Nucleus accumbens (tissue), 56 donors: Measurements from ENCODE around the gene RNF128.

Experiments
- DNase-seq, 56 donors: peaks; one replicate each; lab custom pipeline; 2025; lab: John Stamatoyannopoulos, UW

Gene RNF128

GRCh38 chrX:106726485-106727437, at the start of gene RNF128:
RNF128 (plus strand) TSS chrX:106726701; CDS start chrX:106726914, 213 bp downstream.
- DNase-seq, result peak in 42 of 56 donors; percentile 0 to 72 (median 18)

GRCh38 chrX:106680716-106681115, 45.8 kb upstream of the RNF128 start:
- DNase-seq, result no peak

- DNase-seq, result no peak
Measured at GRCh38 chrX:106684207-106684606, 42.3 kb upstream of the RNF128 start.

- DNase-seq, result no peak
Measured at GRCh38 chrX:106692425-106693065, 34.0 kb upstream of the RNF128 start.

GRCh38 chrX:106696502-106696901, 30.0 kb upstream of the RNF128 start:
- no peak for DNase-seq

- no peak for DNase-seq
Measured at GRCh38 chrX:106698693-106699092, 27.8 kb upstream of the RNF128 start.

GRCh38 chrX:106702636-106703035, 23.9 kb upstream of the RNF128 start:
- no peak for DNase-seq

GRCh38 chrX:106706466-106706865, 20.0 kb upstream of the RNF128 start:
- no peak for DNase-seq

- peak in 9 of 56 donors; percentile 0 to 73 (median 8) for DNase-seq
Measured at GRCh38 chrX:106707771-106708454, 18.6 kb upstream of the RNF128 start.

- no peak for DNase-seq
Measured at GRCh38 chrX:106710771-106711170, 15.7 kb upstream of the RNF128 start.

- DNase-seq, result no peak
Measured at GRCh38 chrX:106711375-106711774, 15.1 kb upstream of the RNF128 start.

GRCh38 chrX:106716004-106716403, 10.5 kb upstream of the RNF128 start:
- no peak for DNase-seq

- no peak for DNase-seq
Measured at GRCh38 chrX:106716463-106716862, 10.0 kb upstream of the RNF128 start.

- DNase-seq, result no peak
Measured at GRCh38 chrX:106718709-106719108, 7.8 kb upstream of the RNF128 start.

GRCh38 chrX:106725931-106726330, 570 bp upstream of the RNF128 start:
- peak in 2 of 56 donors; percentile 0 to 26 for DNase-seq

GRCh38 chrX:106728337-106728736, 1.8 kb downstream of the RNF128 start:
- DNase-seq, result no peak

GRCh38 chrX:106730401-106730800, 3.9 kb downstream of the RNF128 start:
- no peak for DNase-seq

- DNase-seq, result no peak
Measured at GRCh38 chrX:106731590-106731989, 5.1 kb downstream of the RNF128 start.

GRCh38 chrX:106734827-106735226, 8.3 kb downstream of the RNF128 start:
- no peak for DNase-seq

- no peak for DNase-seq
Measured at GRCh38 chrX:106740193-106740780, 13.8 kb downstream of the RNF128 start.

GRCh38 chrX:106742193-106742592, 15.7 kb downstream of the RNF128 start:
- no peak for DNase-seq
